Activated naive CD4-positive, alpha-beta T cell (primary cell): ENCODE results near the gene IPO8.

Experiments
- DNase-seq, 4 experiments: peaks; one replicate each; lab custom pipeline; 2025; lab: John Stamatoyannopoulos, UW

IPO8 gene

DNA sequence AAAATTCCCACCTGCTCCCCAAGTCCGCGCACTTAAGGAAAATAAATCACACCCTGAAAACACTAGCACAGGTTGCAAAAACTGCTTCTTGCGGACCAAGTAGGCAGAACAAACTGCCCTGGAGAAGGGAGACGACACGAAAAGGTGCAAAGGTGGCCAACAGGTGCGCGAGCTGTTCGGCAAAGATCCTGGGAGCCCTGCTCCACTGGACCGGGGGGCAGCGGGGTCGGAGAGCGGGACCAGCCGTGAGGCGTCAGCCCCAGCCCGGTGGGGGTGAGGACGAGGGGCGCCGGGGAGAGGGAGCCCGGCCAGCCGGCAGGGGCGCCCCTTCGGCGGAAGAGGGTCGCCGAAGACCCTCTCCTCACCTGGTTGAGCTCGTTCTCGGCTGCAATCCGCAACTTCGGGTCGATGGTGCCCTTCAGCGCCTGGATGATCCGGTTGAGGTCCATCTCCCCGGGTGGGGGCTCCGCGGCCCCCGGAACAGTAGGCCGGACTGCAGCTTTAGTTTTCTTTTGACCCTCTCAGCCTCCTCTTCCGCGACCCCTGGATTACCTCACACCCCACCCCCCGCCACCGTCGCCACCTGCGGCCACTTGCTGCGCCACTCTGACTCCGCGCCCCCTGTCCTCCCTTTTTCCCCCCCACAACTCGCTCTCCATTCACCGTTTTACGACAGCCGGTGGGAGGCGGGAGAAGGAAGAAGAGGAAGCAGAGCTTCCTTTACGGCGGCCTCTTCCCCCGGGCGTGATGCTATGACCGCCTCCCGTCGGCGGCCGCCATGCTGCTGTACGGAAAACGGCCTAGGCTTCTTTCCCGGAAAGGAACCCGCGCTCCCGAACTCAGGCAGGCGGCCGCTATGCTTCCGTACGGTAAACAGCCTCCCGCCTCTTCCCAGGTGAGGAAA is at the start of gene IPO8:
TSS of gene IPO8 (minus strand) at position 671 of the 904 bp plus-strand sequence. CDS start at position 449, 222 bp downstream.
- DNase-seq, result peak; percentile 41 to 70 (median 60)

DNA sequence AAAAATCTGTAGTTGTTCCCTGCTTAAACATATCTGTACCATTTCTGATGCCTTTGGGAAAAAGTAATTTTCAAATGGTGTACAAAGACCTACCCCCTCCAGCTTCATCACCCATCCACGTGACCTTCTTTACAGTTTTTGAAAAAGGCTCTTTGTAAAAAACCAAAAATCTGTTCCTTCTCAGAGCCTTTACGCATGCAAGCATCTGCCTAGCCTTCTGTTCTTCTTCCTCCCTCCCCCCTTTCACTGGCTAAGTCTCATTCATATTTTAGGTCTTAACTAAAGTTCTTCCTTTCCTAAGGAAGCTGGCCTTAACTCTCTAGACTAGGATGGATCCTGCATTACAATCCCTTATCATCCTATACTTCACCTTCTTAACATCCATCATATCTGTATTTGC is 48.7 kb upstream of the IPO8 start:
- no peak for DNase-seq

DNA sequence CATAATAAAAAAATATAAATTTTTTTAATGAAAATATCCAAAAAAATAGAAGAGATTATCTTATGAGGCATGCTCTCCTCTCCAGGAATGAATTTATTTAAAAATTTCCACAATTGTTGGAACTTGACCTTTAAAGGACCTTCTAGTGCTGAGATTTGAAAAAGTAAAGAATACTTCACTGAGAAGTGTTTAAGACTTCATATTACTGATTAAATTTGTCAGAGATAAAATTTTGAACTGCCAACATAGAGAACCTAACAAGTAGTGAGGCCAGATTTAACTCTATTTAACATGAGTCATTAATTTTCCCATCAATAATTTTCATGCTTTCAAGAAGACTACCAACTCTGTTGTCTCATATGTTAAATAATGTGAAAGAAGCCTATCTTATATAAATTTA is 44.6 kb upstream of the IPO8 start:
- DNase-seq, result no peak

DNA sequence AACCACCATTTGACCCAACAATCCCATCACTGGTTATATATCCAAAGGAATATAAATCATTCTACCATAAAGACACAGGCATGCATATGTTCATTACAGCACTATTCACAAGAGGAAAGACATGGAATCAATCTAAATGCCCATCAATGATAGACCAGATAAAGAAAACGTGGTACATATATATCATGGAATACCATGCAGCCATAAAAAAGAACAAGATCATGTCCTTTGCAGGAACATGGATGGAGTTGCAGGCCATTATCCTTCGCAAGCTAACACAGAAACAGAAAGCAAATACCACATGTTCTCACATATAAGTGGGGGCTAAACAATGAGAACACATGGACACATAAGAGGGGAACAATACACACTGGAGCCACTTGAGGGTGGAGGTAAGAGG is 43.4 kb upstream of the IPO8 start:
- DNase-seq, result no peak

DNA sequence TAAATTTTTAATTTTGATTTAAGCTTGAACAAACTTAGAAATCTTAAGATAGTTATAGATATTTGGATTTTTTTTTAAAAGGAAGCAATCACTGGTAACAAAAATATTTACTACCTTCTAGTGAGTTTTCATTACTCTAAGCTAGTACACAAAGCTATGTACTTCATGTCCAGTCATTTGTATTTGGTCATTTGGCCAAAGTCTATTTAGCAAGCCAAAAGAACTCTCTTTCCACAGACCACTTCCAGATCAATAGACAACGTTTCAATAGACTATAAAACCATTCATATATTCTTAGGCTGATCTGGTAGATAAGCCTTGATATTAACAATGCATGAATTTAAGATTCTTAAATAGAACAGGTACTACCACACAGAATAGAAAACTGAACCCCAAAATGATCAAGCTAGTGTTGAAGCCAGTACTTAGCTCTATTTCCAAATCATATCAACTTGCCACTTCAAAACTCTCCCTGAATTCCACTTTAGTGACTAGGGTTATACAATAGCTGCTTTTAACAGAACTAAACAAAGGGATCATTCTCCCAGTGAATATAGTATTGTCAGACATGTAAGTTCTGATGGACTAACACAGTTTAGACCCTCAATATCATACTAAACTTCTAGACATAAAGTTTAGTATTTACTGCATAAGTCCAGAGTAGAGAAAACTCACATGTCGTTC is 37.4 kb upstream of the IPO8 start:
- DNase-seq, result no peak

DNA sequence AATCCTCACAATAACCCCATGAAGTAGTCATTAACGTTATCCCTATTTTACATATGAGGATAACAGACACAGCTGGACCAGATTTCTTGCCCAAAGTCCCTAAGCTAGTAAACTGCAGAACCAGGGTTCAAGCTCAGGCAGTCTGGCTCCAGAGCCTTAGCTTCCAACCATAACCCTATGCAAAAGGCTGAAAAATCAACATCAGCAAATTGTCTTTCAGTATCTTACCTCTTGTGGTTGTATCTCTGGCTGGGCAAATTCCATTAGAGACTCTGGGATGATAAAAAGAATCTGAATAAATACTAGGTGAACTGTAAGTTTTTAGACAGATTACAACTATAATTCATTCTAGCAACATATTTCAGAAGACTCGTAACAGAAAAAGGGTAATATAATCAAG is 34.3 kb upstream of the IPO8 start:
- no peak for DNase-seq

DNA sequence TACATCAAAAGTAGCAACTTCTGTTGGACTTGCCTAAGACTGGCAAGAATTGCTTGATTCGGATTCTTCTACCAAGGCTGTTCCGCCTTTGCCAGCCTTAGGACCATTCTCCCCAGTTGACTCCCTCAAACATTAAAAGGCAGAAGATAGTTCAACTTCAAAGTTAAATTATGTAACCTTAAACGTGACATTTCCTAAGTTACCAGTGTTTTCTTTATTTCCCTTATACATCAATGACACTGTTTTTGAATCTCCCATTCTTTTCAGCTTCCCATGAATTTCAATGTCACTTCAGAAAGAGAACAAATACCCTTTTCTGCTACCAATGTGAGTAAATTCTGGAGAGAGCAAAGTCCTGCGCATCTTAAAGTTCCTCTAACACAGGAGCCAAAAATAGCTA is 33.9 kb upstream of the IPO8 start:
- no peak for DNase-seq

DNA sequence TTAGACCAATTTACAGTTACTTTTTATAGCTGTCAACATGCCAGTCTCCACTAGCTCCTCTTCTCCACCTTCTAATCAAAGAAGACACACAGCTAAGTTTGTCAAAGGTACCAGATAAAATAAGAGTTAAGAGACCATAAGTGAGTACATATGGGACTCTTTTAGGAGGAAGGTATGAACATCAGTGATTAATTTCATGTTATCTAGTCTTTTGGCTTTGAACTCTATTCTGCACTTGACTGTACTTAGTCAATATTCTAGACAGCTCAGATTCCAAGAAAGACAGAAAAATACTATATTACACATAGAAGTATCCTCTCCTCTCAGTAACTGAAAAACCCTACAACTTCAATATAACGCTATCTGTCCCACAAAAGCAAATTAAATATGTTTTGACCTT is 31.0 kb upstream of the IPO8 start:
- DNase-seq, result no peak

DNA sequence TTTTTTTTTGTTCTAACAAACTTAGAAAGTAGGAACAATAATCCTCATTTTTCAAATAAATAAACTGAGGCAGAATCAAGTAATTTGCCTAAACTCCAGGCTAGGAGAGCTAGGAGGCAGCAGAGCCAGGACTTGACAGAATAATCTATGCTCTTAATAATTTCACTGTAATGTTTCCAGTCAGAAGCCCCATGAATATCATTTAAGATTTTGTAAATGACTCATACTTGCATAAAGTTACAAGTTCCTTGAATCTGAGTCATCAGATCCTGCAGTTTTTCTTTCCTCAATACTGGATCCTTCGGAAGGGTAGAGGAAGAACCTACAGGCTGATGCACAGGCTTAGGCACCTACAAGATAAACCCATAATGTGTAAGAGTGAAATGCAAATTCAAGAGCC is 30.1 kb upstream of the IPO8 start:
- DNase-seq, result no peak

DNA sequence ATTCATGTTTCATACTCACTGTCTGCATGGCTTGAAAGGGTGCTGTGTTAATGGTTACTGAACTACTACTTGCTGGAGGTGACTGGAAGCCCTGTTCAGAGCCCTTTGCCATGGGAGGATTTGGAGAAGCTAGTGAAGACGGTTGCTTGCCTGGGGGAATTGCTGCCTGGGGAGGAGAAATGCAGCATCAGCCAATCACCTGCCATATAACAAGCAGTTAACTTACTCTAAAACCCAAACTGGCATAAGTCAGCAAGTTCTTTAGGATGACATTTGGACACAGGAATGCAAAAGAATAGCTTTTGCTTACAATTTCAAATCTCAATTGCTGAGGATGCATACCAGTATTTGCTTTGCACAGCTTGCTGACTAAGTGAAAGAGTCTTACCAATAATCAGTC is 23.4 kb upstream of the IPO8 start:
- DNase-seq, result no peak

DNA sequence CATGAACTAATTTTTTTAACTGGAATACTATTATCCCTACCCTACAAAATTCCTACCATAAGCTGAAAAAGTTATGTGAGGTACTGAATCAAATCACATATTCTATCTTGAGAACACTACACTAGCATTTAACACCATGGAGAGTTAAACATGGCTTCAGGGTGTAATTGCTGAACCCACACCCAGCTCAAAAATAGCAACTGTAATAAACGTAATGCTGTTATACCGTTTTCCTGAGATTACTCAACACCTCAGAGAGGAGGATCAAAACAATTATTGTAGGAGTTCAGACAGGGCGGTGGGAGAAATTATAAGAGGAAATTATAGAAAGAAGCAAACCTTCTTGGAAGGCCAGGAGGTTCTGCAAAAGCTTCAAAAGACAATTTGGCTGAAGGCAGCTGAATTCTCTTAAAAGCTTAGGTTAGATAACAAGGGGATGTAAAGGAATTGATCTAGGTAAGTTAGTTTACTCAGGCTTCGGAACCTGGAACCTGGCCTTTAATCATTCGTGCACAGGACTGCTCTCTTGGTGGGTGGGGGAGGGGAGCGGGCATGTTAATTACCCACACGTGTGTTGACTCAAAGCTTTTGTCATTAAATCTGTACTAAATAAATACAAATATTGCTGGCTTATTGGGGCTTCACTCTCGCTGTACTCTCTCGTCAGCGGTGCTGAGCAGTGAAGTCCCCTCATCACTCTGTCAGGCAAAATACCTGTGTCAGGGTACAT is 12.1 kb upstream of the IPO8 start:
- no peak for DNase-seq

DNA sequence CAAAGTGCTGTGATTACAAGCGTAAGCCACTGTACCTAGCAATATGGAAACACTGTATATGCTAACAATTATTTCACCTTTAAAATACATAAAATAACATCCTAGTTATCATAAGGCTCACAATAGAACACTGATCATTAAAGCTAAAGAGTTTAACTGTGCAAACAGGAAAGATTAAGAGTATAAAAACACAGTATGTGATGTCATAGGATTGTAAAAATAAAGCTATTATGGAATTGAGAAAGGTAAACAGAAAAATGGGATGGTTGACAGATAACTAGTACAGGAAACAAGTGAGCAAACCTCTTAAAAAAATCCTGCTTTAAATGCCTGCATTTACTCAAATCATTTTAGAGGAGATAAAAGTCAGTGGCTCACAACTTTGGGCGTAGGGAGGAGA is 10.8 kb upstream of the IPO8 start:
- DNase-seq, result no peak

DNA sequence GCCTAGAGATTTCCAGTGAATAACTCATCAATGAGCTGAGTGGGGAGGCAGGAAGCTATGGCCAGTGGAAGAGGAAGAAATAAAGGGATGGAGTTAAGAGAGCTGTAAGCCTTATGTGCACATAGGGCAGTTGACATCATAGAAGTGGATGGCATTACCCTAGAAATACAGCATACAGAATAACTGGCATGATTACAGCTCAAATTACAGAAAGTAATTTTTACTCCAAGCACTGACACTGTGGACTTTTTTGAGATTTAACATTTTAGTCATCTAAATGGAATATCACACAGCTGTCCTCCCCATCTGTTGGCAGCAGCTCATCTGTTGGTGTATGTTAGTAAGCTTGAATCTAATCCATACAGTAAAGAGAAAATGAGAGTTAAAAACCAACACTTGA is 5.4 kb upstream of the IPO8 start:
- DNase-seq, result no peak

DNA sequence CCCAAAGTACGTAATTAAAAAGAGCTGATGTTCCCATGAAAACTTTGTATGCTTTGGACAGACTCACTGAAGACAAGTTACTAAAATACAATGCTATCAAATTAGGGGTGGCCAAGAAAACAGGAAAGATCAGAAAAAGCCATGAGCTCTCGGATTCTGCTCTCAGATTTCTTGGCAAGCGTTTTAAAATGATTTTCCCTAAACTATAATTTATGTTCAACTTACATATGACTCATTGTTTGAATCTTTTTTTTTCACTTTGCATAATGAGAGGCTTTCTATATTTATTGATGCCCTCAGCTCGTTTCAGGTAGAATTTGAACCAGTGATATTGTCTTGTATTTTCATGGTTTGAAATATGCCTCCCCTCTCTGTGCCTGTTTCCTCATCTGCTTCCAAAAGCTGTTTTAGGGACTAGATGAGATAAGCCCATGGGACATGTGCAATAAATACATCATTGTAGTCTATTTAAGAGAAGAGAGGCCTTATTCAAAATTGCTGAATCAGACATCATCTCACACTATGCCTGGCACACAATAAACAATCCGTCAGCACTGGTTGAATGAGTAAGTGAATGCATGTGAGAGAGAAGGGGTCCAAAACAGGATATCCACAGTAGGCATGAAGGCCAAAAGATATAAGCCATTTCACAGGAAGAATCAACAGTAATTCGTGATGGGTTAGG is 4.7 kb upstream of the IPO8 start:
- no peak for DNase-seq

DNA sequence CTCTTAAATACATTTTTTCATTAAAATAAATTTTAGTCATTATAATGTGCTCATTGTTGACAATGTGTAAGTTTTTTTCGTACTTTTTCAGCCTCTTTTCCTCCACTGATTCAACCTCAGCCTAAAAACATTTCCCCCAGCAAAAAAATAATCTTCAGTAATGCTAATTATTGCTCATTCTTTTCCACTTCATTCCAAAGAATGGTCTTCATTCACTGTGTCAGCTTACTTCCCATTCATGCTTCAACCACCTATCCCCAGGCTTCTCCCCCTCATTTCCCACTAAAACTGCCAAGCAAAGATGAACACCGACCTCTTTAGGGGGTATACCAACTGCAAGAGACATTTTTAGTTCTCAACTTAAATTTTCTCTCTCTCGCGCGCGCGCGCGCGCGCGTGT is 2.7 kb upstream of the IPO8 start:
- peak in 1 of 4 experiments; percentile 1 for DNase-seq

DNA sequence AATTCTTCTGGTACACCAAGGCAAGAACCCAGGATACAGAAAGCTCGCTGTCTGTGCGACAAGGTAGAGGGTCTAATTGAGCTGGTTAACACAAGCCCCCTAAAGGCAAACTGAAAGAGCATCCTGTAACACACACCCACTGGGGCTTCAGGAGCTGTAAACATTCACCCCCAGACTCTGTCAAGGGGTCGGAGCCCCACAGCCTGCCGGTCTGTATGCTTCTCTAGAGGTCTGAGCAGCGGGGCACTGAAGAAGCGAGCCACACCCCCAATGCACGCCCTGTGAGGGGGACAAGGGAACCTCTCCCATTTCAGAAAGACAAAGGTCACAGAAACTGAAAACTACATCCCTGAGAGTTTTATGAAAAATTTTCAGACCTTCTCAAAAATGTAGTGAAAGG is 1.3 kb upstream of the IPO8 start:
- DNase-seq, result no peak

DNA sequence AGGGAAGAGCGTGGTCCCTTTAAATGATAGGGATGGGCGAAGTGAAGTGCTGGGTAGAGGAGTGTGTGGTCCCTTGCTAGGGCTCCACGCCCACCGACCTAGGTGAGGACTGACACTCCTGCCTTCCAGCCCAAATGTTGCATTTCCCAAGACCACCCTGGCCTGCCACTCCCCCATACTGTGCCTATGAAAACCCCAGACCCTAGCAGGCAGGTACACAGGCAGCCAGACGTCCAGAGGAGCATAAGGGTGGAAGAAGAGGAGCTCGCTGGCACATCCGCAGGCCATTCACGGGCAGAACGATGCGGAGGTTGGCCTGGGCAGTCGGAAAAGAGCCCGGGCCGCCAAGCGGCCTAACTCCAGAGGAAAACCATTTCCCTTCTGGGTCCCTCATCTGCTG is 817 bp upstream of the IPO8 start:
- DNase-seq, result no peak

DNA sequence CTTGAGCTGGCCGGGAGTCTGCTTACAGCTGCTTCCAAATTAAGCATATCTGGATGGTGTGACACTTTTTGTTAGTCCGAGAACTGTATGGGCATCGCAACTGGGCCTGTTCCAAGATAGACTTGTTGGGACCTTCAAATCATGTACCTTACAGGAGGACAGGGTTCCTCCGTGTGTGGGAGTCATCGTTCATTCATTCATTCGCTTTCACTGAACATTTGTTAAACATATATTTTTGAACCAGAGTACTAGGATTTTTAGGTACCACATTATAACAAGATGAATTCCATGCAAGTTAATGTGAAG is 387 bp upstream of the IPO8 start:
- DNase-seq, result no peak

DNA sequence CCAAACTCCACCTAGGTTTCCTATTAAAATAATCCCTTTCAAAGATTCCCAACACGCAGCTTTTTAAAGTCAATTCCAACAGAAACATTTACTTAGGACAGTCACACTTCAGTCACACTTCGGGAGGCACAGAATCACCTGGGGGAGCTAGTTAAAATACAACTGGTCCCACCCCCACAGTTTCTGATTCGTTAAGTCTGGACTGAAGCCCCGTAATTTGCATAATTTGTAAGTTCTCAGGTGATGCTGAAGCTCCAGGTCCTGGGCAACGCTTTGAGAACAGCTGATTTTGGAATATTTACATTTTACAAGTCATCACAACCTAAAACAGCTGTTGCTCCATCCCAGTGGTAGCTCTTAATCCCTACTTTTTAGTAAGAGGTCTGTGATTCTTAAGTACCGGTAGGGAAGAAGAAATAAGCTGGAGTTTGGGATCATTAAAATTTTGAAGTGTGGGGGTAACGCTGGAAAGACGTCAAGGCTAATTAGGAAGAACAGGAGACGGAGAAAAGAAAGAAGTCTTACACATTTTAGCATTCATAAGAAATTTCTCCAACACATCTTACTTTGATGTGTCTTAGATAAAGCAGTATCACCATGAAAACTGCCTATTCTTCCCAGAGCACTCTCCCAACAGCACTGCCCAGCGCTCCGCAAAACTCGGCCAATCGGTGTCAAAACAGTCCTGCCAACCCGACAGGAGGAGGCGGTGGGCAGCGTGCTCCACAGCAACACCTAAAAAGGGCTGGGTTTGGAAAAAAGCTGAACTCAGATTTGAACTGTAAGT is 1.1 kb downstream of the IPO8 start:
- peak in 1 of 4 experiments; percentile 2 for DNase-seq

DNA sequence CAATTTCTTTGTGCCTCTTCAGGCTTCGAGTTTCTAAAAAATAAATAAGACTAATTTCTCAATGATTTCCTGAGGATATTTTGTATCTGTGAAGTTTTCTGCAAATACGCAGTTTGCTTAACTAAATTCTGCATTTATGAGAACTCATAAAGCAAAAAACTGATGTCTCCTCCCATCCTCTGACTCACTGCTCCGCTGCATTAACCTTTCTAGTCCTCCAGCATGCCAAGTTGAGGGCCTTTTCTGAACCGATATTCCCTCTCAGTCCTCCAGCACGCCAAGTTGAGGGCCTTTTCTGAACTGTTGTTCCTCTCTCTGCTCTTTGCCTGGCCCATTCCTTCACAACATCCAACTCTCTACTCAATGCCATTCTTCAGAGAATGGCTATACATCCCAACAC is 3.2 kb downstream of the IPO8 start:
- no peak for DNase-seq

DNA sequence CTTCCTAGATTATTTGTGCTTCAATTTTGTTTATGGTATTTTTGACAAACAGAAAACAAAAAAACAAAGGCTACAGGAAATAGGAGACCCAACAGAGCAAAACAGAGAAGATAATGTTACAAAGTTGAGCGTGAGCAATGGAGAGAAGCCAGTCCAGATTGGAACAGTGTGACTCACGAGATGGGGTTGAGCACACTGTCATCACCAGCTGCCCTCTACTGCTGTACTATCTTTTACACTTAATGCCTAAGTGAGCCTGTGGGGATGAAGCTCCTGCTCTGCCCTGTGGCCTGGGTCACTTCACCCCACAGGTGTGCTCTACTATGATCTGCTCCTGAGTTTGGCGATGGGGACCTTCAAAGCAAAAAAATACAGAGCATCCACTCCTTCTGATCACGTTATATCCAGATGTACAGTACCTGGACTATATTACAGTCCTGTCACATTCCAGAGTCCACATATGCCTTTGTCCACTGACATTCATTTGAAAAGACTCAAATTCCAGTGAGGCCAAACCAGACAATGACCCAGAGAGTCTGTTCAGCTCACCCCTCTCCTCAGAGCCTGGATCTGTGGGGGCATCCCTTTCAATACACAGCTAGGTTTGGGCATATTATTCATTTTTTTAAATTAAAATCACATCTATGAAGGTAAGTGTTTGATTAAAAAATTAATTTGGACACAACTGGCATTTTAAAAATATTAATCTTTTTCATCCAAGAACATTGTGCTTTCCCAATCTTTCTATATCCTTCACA is 4.4 kb downstream of the IPO8 start:
- no peak for DNase-seq
